DMS53 (cell line): ENCODE data around the gene LRRC27.
"Not testable (repeated sequence)": the region's sequence is repeated elsewhere in the genome, so short reads cannot be mapped to it uniquely, and the experiment has no call there.

Experiments used
- DNase-seq: peaks from one replicate; lab custom pipeline; 2025; lab: John Stamatoyannopoulos, UW

LRRC27 gene

DNA sequence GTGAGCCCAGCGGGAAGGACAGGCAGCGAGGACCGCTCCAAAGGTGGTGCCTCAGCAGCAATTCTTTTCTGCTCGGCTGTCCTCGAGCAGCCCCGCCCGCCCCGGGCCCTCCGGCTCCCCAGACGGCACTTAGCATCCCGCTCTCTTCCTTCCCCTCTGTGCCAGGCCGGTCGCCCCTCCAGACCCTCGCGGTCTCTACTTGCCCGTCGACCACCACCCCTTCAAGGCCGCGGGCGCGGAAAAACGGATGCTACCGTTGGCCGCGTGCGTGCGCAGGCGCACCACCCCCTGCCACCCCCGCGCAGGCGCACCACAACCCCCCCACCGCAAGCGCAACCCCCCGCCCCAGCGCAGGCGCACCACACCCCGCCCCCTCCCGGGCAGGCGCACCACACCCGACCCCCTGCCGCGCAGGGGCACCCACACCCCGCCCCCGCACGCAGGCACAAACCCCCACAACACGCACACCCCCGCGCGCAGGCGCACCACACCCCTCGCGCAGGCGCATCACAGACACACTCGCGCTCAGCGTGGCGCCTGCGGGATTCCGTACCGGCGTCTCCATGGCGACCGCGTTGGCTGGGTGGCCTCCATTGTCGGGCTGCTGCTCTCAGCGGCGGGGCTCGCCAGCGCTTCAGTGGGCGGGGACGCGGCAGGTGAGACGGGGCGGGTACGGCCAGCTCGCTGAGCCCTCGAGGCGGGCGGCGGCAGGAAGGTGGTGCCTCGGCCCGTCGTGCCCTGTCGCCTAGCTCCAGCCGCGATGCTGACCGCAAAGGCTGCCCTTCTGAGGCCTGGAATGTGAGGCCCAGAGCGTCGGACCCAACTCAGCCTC is at the start of gene LRRC27:
Gene LRRC27, plus strand, starts transcription at position 593 of the 832 bp plus-strand sequence. CDS start 1,332 bp downstream, outside the sequence.
- DNase-seq = peak; percentile 98

GRCh38 chr10:132282667-132283603 is 49.1 kb upstream of the LRRC27 start:
- no peak for DNase-seq

- DNase-seq = peak; percentile 40
Observed at GRCh38 chr10:132283604-132284382, 48.2 kb upstream of the LRRC27 start.

- no peak for DNase-seq
Observed at GRCh38 chr10:132289439-132289838, 42.6 kb upstream of the LRRC27 start.

DNA sequence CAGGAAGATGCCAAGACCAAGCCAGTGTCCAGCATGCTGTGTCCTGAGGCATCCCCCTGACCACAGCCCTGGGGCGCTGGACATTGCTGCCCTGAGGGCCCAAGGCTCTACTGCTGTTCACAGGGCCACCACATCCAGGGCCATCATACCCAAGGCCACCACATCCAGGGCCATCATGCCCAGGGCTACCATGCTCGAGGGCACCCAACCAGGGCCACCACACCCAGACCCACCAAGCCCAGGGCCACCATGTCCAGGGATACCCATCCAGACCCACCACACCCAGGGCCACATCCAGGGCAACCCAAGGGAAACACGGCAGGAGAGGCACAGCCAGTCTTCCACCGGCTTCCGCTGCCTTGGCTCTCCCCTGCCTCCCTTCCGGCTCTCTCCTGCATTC is 41.4 kb upstream of the LRRC27 start:
- no peak for DNase-seq

GRCh38 chr10:132291826-132292225 is 40.2 kb upstream of the LRRC27 start:
- DNase-seq = no peak

DNA sequence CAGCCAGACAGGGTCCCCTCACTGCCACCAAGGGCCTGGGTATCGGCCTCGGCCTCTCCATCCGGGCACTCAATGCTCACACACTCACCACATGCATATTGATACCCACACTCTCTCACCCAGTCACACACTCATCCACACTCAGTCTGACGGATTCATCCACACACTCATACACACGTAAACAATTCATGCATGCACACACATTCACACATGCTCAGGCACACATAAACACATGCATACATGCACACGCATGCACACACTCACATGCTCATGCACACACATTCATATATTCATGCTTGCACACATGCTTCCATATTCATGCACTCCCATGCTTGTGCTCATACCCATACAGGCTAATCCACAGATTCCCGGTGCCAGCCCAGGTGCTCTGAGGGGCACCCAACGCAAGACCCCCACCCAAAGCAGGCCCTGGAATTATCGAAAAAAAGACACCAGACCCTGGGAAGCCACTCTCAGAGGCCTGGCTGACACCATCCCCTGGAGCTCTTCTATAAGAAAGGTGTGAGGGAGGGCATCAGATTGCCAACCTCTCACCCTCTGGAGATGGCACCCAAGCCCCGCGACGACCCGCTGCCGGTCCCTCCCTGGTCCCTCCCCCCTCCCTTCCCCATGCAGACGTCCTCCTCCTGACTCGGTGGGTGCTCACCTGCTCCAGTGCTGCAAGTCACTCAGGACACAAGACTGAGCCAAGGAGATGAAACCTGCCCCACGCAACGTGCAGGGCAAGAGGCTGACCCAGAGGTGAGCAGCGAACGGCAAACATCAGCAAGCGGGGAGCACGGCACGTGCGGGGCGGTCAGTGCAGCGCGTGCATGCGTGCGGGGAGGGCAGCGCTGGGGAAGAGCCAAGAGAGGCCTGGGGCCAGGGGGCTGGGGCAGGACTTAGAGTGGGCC is 39.4 kb upstream of the LRRC27 start:
- no peak for DNase-seq

DNA sequence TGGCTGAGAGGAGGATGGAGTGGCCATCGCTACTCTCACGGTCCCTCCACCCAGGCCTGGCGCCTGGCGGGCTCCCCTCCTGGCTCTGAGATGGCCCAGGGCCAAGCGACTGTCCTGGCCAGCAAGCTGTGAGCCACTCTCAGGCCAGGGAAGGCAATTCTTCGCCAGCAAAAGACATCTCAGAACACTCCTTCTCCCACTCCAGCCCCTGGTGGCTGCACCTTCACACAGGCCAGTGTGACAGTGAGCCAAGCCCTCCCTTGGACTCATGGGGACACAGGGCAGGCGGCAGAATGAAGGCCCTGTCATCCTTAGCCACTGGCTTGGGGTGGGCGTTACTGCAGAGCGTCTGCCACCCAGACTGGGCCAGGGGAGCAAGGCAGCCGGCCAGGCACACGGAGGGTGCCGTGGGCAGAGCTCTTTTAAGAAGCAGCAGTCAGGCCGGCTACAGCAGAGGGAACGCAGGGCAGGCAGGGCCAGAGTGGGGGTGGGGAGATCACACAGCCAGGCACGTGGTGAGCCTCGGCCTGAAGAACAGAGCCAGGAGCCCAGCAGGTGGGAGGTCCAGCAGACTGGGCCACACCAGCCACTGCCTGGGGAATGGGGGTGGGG is 38.7 kb upstream of the LRRC27 start:
- DNase-seq = peak; percentile 55

DNA sequence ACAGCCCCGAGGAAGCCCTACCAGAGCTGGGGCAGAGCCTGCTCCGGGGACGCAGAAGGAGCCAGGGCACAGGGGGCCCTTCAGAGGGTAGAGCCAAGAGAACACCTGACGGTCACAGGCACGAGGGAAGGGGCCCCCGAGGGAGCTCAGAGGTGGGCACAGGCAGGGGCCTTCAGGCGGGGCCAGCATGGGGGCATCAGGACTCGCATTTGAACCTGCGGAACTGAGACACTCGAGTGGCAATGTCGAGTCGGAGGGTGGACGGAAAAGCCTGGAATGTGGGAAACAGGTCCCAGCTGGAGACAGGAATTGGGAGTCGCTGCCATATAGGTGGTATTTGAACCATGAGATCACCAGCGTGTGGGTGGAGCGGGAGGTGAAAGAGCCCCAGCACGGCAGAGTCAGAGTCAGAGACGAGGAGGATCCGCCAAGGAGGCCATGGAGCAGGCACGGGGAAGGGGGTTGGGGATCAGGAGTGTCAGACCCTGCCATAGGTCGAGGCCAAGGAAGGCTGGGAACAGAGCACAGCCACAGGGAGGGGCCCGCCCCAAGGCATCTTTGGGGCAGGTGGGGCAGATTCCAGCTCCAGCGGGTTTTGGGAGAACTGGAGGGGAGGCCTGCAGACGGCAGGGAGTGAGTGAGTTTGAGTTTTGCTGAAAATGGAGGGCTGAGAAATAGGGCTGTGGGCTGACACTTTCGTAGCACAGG is 38.0 kb upstream of the LRRC27 start:
- DNase-seq = no peak

GRCh38 chr10:132294561-132295318 is 37.3 kb upstream of the LRRC27 start:
- peak; percentile 92 for DNase-seq

DNA sequence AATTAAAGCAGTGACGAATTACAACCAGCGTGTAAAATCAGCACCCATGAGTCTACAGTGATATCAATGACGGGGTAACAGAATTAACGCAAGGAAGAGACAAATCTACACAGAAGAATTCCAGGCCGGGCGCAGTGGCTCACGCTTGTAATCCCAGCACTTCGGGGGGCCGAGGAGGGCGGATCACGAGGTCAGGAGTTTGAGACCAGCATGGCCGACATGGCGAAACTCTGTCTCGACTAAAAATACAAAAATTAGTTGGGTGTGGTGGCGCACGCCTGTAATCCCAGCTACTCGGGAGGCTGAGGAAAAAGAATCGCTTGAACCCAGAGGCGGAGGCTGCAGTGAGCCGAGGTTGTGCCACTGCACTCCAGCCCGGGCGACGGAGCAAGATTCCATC is 36.5 kb upstream of the LRRC27 start:
- DNase-seq = not testable (repeated sequence)

GRCh38 chr10:132296666-132297443 is 35.1 kb upstream of the LRRC27 start:
- peak; percentile 85 for DNase-seq

- peak; percentile 77 for DNase-seq
Observed at GRCh38 chr10:132297526-132297925, 34.5 kb upstream of the LRRC27 start.

- DNase-seq = peak; percentile 78
Observed at GRCh38 chr10:132298038-132298881, 33.7 kb upstream of the LRRC27 start.

GRCh38 chr10:132299371-132300336 is 32.3 kb upstream of the LRRC27 start:
- no peak for DNase-seq

- no peak for DNase-seq
Observed at GRCh38 chr10:132300582-132300981, 31.4 kb upstream of the LRRC27 start.
